Activated naive CD8-positive, alpha-beta T cell treated with anti-CD3 and anti-CD28 coated beads for 36 hours (primary cell): ENCODE data around the gene PAK1. TPM values are rescaled to one million over a fixed set of nuclear protein-coding genes. Genes with fewer than 3 reads are reported as not detected.

Experiments
- DNase-seq: peaks from one replicate; pipeline ENCODE4 v3.0.0; 2021
- H3K27ac Mint-ChIP-seq: one replicate; pipeline ENCODE4 v1.8.0; 2022; ENCODE audit warnings: mild to moderate bottlenecking, moderate library complexity, mixed read lengths
- H3K27me3 Mint-ChIP-seq: one replicate; pipeline ENCODE4 v1.8.0; 2022; ENCODE audit warnings: mild to moderate bottlenecking, mixed read lengths
- H3K36me3 Mint-ChIP-seq: one replicate; pipeline ENCODE4 v1.8.0; 2021; ENCODE audit warnings: mild to moderate bottlenecking, mixed read lengths
- H3K4me1 Mint-ChIP-seq: one replicate; pipeline ENCODE4 v1.8.0; 2021; ENCODE audit warnings: mixed read lengths
- H3K4me3 Mint-ChIP-seq: one replicate; pipeline ENCODE4 v1.8.0; 2022; ENCODE audit warnings: mild to moderate bottlenecking, moderate library complexity, mixed read lengths
- H3K9me3 Mint-ChIP-seq: one replicate; pipeline ENCODE4 v1.8.0; 2022; ENCODE audit warnings: mixed read lengths
- total RNA-seq, 2 experiments: library from RNA; stranded (reverse); gene quantifications; one replicate each; pipeline ENCODE4 v1.2.3, GENCODE V29; 2021

PAK1 gene
- total RNA-seq, 2 experiments from 2014 or later, result 40.1 to 43.0 TPM

DNA sequence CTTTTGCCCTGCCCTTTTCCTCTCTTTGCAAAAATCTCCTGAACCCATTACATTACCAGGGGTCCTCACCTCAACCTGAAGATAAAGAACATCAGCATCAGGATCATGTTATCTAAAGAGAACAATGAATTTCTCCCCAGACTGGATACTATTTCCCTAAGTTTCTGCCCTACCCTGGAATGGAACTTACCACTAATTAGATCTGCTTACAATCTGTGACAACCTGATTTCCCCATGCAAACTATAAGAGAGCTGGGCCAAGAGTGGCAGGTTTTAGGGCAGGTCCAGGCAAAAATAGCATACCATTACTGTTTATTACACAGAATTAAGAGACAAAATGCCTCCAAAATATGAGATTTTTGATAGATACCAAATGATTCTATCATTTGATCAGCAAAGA lies 114.4 kb downstream of the PAK1 start:
- no peak for DNase-seq
- Mint-ChIP-seq H3K9me3 (no peaks in the 10 kb centered on the region), H3K36me3 (peaks cover 20% of the 10 kb centered on the region), H3K27me3 (no peaks in the 10 kb centered on the region), H3K4me1 (no peaks in the 10 kb centered on the region), H3K27ac (no peak overlapping the region), H3K4me3 (no peak overlapping the region)

- Mint-ChIP-seq H3K9me3 (no peaks in the 10 kb centered on the region), H3K27ac (no peak overlapping the region), H3K4me1 (peaks cover 4% of the 10 kb centered on the region), H3K27me3 (no peaks in the 10 kb centered on the region), H3K4me3 (no peak overlapping the region), H3K36me3 (peaks cover 10% of the 10 kb centered on the region)
- no peak for DNase-seq
Observed at GRCh38 chr11:77353131-77353530, 120.8 kb downstream of the PAK1 start.

DNA sequence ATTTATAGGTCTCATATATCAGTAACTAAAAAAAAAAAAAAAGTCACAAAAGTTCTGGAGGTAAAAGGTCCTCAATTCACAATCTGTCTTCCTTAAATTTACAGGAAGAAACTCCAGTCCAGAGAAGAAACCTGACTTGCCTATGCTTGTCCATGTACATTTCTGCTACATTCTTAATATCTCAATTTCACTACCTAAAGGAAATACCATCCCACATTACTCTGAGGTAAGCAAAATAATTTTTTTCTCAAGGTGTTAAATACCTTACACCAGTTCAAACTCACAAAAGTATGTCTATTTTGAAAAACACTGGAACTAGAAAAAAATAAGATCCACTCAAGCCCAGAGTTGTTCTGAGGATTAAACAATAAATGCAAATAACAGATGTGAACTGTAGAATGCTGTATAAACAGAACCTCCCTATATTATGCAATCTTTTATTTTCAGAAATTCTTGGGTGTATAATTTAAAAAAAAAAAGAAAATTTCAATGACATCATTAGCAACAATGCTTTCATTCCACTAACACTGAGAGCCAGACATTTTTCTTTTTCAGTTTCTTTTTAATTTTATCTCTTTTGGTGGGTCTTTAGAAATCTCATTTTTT lies 122.5 kb downstream of the PAK1 start:
- Mint-ChIP-seq H3K36me3 (peaks cover 10% of the 10 kb centered on the region), H3K4me3 (no peak overlapping the region), H3K27ac (no peak overlapping the region), H3K4me1 (peaks cover 4% of the 10 kb centered on the region), H3K9me3 (no peaks in the 10 kb centered on the region), H3K27me3 (no peaks in the 10 kb centered on the region)
- DNase-seq, result no peak

GRCh38 chr11:77347948-77348347 lies 125.9 kb downstream of the PAK1 start:
- Mint-ChIP-seq H3K4me1 (peaks cover 4% of the 10 kb centered on the region), H3K36me3 (peaks cover 17% of the 10 kb centered on the region), H3K4me3 (no peak overlapping the region), H3K27ac (no peak overlapping the region), H3K27me3 (no peaks in the 10 kb centered on the region), H3K9me3 (no peaks in the 10 kb centered on the region)
- DNase-seq, result no peak

- Mint-ChIP-seq H3K36me3 (peaks cover 16% of the 10 kb centered on the region), H3K4me3 (no peak overlapping the region), H3K27ac (no peak overlapping the region), H3K4me1 (peaks cover 3% of the 10 kb centered on the region), H3K9me3 (no peaks in the 10 kb centered on the region), H3K27me3 (no peaks in the 10 kb centered on the region)
- DNase-seq, result no peak
Observed at GRCh38 chr11:77346906-77347603, 126.8 kb downstream of the PAK1 start.

DNA sequence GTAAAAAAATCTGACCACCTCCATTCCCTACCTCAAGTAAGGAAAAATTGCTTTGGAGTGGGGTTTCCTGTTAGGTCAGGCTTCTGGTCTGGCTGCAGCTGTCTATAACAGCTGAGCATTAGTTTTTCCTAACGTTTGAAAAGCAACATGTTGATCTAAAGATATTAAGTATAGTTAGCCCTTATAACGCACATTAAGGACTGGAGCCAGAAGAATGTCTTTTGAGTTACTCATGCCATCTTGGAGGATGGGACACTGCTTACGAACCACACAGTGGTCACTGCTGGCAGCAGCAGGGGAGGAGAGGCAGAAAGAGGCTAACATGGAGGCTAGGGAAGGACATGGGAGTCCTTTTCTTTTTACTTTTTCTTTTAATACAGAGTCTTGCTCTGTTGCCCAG lies 128.3 kb downstream of the PAK1 start:
- Mint-ChIP-seq H3K36me3 (peaks cover 17% of the 10 kb centered on the region), H3K4me1 (no peaks in the 10 kb centered on the region), H3K27ac (no peak overlapping the region), H3K9me3 (no peaks in the 10 kb centered on the region), H3K4me3 (no peak overlapping the region), H3K27me3 (no peaks in the 10 kb centered on the region)
- no peak for DNase-seq

GRCh38 chr11:77340501-77340900 lies 133.4 kb downstream of the PAK1 start:
- Mint-ChIP-seq H3K4me1 (no peaks in the 10 kb centered on the region), H3K27me3 (no peaks in the 10 kb centered on the region), H3K36me3 (peaks cover 13% of the 10 kb centered on the region), H3K4me3 (no peak overlapping the region), H3K9me3 (no peaks in the 10 kb centered on the region), H3K27ac (no peak overlapping the region)
- no peak for DNase-seq

DNA sequence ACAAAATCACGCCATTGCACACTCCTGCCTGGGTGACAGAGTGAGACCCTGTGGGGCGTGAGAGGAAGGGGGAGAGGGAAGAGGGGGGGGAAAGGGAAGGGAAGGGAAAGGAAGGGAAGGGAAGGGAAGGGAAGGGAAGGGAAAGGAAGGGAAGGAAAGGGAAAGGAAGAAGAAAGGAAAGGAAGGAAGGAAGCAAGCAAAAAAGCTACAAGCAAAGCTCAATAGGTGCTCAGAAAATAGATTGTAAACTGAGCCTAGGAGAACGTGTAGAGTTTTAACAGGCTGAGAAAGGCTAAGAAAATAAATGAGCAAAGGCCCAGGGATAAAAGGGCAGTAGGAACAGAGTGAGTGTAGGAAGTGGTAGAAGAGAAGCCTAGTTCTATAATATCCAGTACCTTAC lies 141.6 kb downstream of the PAK1 start:
- H3K4me1 Mint-ChIP-seq, result no peaks in the 10 kb centered on the region
- no peaks in the 10 kb centered on the region for H3K27me3 Mint-ChIP-seq
- H3K9me3 Mint-ChIP-seq, result peaks cover 10% of the 10 kb centered on the region
- no peak overlapping the region for H3K4me3 Mint-ChIP-seq
- no peak for DNase-seq
- H3K27ac Mint-ChIP-seq, result no peak overlapping the region
- H3K36me3 Mint-ChIP-seq, result peaks cover 45% of the 10 kb centered on the region

DNA sequence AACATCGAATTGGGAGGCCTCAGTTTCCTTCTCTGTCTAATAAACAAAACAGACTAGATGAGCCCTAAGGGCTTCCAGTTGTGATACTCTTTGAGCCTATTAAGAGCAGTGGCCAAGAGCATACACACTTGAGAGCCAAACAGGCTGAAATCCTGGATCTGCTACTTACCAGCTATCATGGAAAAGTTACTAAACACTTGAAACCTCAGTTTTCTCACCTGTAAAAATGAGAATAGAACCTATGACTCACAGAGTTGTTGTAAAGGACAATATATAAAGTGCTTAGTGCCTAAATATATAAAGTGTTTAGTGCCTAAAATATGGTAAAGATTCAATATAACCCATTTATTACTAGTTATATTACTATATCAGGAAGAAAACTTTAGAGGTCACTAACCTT lies 148.7 kb downstream of the PAK1 start:
- H3K9me3 Mint-ChIP-seq, result peaks cover 7% of the 10 kb centered on the region
- peaks cover 38% of the 10 kb centered on the region for H3K36me3 Mint-ChIP-seq
- no peak for DNase-seq
- H3K27me3 Mint-ChIP-seq, result no peaks in the 10 kb centered on the region
- peaks cover 14% of the 10 kb centered on the region for H3K4me1 Mint-ChIP-seq
- no peak overlapping the region for H3K27ac Mint-ChIP-seq
- H3K4me3 Mint-ChIP-seq, result no peak overlapping the region

DNA sequence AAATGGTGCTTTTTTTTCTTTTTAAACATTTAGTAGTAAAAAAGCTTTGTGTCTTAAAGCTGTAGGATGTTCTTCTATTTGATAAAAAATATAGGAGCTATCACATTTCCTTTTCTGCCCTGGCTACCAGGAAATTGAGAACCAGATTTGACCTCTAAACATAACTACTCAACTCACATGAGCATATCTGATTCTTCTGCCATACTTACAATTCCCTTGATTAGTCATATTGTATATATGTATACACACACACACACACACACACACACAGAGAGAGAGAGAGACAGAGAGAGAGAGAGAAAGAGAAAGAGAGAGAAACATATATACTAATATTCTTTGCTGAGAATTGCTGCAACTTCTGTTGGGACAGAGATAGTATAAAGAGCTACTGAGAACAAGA lies 149.4 kb downstream of the PAK1 start:
- no peaks in the 10 kb centered on the region for H3K27me3 Mint-ChIP-seq

GRCh38 chr11:77322926-77323590 lies 150.8 kb downstream of the PAK1 start:
- Mint-ChIP-seq H3K27me3 (no peaks in the 10 kb centered on the region), H3K9me3 (peaks cover 5% of the 10 kb centered on the region), H3K27ac (no peak overlapping the region), H3K36me3 (peaks cover 21% of the 10 kb centered on the region), H3K4me1 (peaks cover 15% of the 10 kb centered on the region), H3K4me3 (no peak overlapping the region)
- DNase-seq, result no peak

More for the DNA sequence above, 149.4 kb downstream of the PAK1 start:
- no peak overlapping the region for H3K4me3 Mint-ChIP-seq
- peaks cover 33% of the 10 kb centered on the region for H3K36me3 Mint-ChIP-seq
- H3K9me3 Mint-ChIP-seq, result peaks cover 7% of the 10 kb centered on the region
- peaks cover 15% of the 10 kb centered on the region for H3K4me1 Mint-ChIP-seq
- DNase-seq, result no peak
- H3K27ac Mint-ChIP-seq, result no peak overlapping the region

GRCh38 chr11:77322506-77322905 lies 151.4 kb downstream of the PAK1 start:
- Mint-ChIP-seq H3K4me3 (no peak overlapping the region), H3K27me3 (no peaks in the 10 kb centered on the region), H3K4me1 (peaks cover 15% of the 10 kb centered on the region), H3K27ac (no peak overlapping the region), H3K9me3 (peaks cover 3% of the 10 kb centered on the region), H3K36me3 (peaks cover 17% of the 10 kb centered on the region)
- no peak for DNase-seq

DNA sequence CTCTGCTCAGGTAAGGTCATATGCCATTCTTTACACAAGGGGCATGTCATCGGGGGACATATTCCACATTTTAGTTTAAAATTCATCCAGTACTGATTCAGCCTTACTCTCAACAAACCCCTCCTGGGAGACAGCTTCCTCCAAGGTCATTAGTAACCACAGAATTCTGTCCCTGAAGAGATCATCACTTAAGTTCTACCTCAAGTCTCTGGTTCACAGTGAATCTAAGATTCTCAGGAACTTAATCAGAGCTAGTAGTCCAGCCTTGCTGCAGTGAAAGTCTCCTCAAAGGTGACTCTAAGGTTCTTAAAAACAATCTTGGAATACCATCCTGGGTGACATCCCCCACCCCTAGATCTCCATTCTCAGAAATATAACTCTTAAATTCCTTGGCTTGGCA lies 153.5 kb downstream of the PAK1 start:
- Mint-ChIP-seq H3K27ac (no peak overlapping the region), H3K9me3 (no peaks in the 10 kb centered on the region), H3K4me1 (peaks cover 13% of the 10 kb centered on the region), H3K27me3 (peaks cover 7% of the 10 kb centered on the region), H3K36me3 (peaks cover 5% of the 10 kb centered on the region), H3K4me3 (no peak overlapping the region)
- no peak for DNase-seq

- H3K27ac Mint-ChIP-seq, result no peak overlapping the region
- H3K4me1 Mint-ChIP-seq, result peaks cover 3% of the 10 kb centered on the region
- no peak for DNase-seq
- H3K4me3 Mint-ChIP-seq, result no peak overlapping the region
- peaks cover 8% of the 10 kb centered on the region for H3K27me3 Mint-ChIP-seq
- H3K9me3 Mint-ChIP-seq, result no peaks in the 10 kb centered on the region
- H3K36me3 Mint-ChIP-seq, result peaks cover 4% of the 10 kb centered on the region
Observed at GRCh38 chr11:77318600-77318999, 155.3 kb downstream of the PAK1 start.

- Mint-ChIP-seq H3K27me3 (peaks cover 8% of the 10 kb centered on the region), H3K4me3 (no peak overlapping the region), H3K27ac (no peak overlapping the region), H3K4me1 (peaks cover 3% of the 10 kb centered on the region), H3K9me3 (no peaks in the 10 kb centered on the region), H3K36me3 (peaks cover 2% of the 10 kb centered on the region)
- no peak for DNase-seq
Observed at GRCh38 chr11:77316733-77317342, 157.1 kb downstream of the PAK1 start.
